CD4-positive, alpha-beta T cell treated with Interleukin-12 subunit alpha and Interleukin-12 subunit beta, for 1 hour (primary cell): Measurements from ENCODE around the gene GPER1.
"Not testable (repeated sequence)": the region's sequence is repeated elsewhere in the genome, so short reads cannot be mapped to it uniquely, and the experiment has no call there.

Source experiments
- DNase-seq: peaks from one replicate; pipeline ENCODE4 v3.0.0-alpha.2; 2020

GPER1 gene

DNA sequence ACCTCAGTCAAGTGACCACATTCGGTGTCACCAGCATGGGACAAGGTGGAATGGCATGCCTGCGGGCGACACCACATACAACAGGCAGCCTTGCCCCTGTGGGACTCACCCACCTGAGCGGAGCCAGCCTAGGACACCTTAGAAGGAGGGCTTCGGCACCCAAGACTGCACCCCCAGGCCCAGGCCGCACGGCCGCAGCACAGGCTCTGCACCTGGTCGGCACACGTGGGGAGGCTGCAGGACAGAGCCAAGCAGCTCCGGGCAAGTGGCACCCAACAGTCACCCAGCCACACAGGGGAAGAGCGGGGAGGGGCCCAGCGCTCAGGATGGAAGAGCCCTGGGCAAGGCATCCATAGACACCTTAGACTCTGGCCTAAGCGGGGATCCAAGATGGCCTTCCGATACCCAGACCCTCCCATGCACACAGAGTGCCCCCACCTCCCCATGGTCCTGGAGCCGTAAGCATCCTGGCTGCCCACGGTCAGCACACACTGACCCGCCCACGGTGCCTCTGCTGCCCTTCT, 16.1 kb upstream of the GPER1 start:
- DNase-seq: no peak

DNA sequence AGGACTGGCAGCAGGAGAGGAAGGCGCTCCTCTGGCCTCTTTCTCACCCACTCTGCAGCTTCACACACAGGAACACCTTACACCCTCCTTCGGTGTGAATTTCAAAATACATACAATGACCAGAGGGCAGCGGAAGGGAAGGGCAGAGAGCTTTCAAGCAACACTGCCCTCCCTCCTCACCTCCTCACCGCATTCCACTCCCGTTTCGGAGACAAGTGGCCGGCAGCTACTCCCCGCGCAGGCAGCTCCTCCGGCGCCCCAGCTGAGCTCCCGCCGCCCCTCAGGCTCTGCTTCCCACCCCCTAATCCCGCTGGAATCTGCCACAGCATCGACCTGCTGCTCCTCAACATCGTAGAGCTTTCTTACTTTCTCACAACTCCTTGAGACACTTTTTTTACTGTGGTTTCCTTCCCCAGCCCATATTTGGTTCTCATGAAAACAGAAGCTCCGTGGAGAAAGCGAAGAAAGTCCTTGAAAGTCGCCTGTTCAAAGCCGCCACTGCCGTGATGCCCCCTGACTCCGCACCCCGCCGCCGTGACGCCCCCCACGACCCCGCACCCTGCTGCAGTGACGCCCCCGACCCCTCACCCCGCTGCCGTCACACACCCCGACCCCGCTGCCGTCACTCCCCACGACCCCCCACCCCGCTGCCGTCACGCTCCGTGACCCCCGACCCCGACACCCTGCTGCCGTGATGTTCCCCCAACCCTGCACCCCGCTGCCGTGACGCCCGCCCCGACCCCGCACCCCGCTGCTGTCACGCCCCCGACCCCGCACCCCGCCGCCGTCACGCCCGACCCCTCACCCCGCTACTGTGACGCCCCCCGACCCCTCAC, 14.6 kb upstream of the GPER1 start:
- DNase-seq: no peak

DNA sequence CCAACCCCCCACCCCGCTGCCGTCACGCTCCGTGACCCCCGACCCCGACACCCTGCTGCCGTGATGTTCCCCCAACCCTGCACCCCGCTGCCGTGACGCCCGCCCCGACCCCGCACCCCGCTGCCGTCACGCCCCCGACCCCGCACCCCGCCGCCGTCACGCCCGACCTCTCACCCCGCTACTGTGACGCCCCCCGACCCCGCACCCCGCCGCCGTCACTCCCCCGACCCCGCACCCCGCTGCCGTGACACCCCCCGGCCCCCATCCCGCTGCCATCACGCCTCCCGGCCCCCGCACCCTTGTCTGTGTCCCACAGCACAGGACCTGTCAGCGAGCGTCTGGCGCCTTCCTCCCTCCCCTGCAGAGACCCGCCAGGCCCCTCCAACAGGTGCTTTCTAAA, 13.9 kb upstream of the GPER1 start:
- DNase-seq: not testable (repeated sequence)

DNA sequence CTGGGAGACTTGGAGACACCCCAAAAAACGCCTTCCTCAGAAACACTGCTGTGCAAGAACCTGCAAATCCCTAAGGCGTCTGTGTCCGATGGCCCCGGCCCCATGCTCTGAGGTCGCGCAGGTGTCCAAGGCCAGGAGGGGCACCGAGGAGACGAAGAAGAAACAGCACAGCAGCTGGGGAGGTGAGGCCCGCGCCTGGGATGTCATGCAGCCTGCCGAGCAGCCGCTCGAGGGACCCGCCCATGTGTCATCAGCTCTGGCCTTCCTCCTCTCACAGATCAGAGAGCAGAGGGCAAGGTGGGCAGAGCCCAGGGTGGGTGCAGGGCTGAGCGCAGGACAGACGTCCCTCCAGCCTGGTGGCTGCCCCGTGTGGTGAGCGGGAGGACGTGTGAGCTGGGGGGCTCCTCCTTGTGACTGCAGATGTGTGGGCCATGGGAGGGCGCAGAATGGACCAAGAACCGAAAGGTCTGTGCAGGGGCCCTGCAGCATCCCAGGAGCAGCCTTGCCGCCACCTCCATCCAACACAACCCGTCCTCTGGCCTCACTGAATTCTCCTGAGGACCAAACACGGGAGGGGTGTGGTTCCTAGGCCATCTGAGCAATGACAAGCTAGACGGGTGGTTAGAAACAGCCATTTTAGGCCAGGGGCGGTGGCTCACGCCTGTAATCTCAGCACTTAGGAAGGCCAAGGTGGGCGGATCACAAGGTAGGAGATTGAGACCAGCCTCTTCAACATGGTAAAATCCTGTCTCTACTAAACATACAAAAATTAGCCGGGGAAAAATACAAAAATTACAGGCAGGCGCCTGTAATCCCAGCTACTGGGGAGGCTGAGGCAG, 13.1 kb upstream of the GPER1 start:
- DNase-seq: no peak

DNA sequence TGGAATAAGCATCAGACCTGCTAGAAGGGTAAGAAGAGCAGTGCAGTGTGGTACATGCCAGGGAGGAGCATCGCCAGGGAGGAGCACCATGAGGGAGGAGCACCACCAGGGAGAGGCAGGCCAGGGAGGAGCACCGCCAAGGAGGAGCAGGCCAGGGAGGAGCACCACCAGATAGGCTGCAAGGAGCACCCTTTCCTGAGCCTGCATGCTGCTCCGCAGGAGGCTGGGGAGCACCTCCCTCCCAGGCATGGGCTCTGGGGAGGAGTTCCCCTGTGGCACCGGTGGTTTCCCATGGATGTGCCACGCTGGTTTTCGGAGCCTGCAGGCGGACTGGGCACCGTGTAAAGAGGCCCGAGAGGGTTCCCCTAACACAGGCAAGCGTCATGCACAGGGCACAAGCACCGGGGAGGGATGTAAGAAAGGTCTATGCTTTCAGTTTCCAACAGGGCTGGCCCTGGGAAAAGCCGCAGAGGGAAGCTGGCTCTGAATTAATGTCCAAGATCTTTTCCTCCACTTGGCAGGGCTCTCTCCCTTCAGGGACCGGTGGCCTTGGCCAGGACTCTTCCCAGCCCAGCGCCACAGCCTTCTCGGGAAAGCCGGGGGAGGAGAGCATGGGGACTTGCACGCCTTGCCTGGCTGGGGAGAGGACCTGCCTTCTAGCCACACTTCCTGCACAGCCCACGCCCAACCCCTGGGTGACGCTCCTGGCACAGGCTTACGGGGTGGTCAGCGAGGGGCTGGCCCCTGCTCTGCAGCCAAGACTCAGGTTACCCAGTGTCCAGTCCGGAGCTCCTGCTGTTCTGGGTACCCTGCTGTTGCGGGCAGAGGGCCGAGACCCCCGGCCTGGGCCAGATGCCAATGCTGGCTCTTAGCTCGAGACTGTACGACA, 11.5 kb upstream of the GPER1 start:
- DNase-seq: no peak

DNA sequence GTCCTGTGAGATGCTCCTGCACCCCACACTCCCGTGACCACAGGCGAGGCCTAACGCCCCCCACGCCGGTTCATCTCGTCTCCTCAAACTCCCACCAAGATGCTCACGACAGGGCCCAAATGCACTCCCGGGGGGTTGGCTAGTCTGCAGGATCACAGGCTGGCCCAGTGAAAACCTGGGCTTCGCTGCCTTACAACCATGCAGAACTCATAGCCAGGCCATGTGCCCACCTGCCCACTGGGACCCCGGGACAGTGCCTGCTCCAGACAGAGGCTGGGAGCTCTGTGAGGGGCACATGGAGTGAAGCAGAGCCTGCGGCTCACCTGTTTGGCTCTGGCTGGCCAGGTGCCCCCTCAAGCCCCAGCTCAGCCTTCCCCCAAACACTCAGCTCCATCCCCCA, 9.4 kb upstream of the GPER1 start:
- no peak for DNase-seq

DNA sequence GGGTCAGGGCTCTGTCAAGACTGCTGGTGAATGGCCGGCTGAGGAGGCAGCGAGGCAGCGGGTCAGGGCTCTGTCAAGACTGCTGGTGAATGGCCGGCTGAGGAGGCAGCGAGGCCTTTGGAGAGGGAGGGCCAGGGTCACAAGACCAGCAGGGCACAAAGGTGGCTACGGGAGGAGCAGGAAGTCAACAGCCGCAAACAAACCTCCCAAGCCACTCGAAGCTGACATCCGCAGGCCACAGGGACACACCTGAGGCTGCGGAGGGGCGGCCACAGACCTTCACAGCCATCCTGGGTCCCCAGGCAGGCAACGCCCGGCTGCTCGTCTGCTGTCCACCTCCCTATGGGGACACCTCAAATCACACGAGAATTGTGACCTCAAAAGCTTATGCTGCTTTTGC, 8.9 kb upstream of the GPER1 start:
- no peak for DNase-seq

DNA sequence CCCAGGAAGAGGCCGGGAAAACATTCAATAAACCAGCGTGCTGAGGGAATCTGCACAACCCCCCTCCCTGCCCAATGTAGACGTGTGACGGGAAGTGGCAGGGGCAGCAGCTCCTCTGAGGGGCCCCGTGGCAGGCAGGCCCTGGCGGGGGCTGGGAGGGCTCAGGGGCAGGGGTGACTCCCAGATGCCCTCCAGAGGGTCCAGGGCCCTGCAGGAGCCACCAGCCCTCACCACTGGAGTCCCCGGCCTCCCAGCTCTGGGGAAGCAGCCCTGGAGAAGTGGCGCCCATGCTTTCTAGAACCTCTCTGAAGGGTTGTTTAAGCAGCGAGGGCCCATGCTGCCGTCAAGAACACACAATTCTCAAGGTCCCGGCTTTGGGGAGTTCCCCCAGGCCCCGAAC, 8.4 kb upstream of the GPER1 start:
- DNase-seq: no peak

DNA sequence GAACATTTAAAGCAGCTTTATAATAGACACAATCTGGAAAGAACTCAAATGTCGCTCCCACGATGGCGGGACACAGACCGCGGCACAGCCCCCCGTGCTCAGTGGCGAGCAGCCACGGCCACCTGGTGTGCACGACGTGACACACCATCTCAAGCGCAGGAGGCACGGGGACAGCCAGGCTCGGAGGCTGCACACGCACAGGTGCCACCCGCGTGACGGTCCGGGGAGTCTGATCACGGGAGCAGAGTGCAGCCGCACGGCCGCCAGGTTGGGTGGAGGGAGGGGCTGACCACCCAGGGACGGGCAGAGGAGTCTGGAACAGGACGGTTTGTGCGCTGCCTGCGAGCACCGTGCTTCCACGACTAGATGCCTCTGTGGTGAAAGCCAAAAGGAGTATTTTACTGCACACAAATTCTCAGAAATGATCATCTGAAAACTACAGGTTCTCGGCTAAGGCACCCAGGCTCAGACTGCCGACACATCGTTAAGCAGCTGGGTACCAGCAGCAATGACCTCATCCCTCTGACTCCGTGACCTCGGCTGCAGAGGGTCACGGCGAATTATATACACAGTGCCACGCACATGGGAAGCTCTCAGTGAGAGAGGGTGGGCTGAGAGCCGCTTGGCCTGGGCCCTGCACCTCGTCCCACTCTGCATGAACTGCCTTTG, 7.5 kb upstream of the GPER1 start:
- DNase-seq: no peak

DNA sequence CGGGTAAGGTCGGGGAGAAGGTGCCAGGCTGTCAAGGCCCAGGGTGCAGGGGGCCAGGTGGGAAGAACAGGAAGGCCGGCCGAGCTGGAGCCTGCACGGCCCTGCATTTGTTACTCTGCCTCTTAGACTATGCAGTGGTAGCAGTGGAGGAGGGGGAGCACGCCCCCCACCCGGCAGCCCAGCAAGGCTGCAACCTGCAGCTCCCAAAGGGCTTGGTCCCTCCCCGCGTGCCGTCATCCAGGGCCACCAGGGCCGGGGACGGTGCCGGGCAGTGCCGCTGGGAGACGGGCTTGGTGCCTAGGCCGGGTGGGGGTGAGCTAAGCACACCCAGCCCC, 7.0 kb upstream of the GPER1 start:
- no peak for DNase-seq

DNA sequence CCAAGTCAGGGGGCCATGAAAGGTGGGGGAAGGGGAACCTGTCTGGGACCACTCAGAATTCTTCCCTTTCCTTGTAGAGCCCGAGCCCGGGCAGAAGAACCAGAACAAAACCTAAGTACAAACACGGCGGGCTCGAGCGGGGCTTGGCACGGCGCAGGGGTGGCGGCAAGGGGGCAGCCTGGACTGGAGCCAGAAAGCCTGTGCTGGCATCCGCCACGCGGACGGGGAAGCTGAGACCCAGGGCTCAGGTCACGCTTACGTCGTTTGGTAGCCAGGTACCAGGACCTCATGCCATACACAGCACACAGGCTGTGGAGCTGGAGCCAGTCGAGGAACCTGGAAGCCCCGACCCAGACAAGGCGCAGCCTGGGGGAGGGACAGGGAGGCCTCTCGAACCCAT, 6.6 kb upstream of the GPER1 start:
- DNase-seq: no peak

DNA sequence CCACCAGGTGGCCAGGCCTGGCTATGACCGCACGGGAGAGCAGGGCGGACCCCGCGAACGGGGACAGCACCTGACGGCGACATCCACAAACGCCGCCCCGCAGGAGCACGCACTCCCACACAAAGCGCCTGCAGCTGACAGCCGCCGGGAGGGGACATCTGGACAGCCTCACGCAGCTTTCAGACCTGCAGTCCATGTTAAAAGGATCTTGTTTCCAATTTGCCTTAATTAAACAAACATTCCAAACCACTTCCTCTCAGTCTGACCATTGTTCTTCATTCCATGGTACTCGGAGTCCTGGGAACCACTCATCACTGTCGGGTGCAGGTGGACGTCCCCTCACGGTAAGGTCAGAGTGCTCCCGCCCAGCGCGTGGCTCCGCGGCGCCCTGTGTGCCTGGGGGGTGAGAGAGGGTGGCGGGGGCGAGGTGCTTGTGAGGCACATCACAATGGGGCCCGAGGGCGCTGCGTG, 5.9 kb upstream of the GPER1 start:
- no peak for DNase-seq

DNA sequence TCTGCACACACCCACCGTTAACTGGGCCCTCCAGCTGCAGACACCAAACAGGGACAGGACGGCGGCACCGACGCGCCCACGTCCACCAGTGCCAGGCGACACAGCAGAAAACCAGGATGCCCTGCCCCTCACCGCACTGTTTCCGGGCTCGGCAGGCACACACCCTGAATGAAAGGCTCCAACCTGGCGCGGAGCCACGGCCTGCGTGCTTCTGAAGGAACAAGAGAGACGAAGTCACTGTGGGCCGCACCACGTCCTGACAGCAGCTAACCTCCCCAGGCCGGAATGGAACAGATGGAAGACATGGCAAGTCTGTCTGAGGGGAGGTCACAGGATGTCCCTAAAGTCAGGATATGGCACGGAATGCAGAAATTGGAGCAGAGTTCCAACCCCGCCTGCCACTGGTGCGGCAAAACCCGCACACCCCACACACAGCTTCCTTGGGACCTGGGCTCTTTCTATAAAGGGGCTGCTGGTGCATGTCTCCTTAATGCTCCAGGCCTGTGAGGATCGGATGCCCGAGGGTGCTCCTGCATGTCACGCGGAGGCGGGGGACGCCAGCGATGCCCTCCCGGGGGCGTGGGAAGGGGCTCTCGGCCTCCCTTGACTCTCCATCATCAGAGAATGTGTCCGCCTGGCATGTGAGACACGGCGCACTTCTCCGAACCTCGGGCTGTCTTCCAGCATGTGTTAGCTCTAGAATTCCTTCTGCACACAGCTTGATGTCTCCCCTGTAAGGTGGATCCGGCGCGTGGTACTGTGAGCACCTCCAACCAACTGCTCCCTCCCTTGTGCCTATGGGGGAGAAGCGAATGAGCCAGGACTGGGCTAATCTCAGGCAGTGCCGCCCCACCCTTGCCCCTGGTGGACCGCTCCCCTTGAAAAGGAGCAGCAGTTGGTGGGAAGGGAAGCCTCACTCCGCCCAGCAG, 3.9 kb upstream of the GPER1 start:
- DNase-seq: no peak

DNA sequence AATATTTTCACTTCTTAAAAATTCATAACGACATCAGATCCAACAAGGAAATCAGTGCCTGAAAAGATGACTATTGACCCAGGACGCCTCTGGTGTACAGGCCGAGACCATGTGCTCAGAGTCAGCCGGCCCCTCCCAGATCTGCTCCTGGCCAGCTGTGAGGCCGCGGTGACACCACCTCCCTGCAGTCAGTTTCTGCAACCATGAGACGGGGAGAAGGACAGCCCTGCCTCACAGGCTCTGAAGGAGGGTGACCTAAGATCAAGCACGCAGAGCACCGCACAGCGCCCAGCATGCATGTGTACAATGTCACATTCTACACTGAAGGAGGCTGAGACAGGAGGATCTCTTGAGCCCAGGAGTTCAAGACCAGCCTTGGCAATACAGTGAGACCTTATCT, 2.6 kb upstream of the GPER1 start:
- no peak for DNase-seq

DNA sequence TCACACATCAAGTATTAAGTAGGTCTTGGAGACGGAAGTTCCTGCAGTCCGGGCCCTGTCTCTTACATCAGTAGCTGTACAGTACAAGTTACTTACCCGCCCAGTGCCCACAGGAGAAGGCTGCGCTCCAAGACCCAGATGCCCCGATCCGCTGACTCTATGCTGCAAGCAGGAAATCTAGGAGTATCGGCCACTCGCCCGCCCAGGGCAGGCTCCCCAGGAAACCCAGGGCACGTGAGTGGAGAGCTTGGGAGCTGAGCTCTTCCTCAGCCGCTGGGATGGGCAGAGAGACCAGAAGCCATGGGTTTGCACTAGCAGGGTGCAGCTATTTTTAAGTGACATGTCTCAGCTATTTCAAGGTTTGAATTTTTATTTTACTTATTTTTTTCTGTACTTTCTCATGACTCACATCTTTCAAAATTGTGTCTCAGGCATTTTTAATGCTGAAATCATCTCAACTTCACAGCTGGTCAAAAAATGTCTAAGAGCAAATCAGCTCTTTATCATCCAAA, 1.9 kb upstream of the GPER1 start:
- DNase-seq: no peak

DNA sequence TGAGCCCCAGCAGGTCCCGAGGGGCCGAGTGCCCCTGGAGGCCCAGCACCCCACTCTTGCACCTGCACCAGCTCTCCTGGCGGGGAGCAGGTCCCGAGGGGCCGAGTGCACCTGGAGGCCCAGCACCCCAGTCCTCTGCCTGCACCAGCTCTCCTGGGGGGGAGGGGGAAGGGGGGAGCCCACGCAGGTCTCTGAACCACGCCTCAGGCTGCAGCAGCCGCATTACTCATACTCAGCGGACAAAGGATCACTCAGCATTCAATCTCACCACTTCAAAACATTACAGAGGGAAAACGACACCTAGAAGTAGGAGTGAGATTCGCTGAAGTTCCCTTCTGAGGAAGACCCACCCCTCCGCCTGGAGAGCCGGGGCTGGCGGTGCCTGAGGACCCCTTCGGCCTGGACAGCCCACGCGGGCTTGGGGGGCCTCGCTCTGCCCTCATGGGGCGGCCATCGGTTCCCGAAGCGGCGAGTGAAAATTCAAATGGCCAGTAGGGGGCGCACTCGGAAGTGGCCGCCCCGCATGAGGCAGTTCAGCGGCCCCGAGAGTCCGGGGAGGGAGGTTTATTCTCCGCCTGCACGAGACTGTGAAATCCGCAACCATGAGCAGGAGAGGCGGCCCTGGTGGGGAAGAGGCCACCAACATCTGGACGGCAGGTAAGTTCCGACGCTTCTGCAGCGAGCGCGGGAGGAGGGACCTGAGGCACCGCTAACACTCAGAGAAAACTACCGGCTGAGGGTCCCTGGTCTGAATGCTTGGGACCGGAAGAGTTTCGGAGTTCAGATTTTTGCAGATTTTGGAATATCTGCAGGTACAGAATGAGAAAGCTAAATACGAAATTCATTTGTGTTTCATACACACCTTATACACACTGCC, 1.1 kb upstream of the GPER1 start:
- DNase-seq: peak; percentile 72

DNA sequence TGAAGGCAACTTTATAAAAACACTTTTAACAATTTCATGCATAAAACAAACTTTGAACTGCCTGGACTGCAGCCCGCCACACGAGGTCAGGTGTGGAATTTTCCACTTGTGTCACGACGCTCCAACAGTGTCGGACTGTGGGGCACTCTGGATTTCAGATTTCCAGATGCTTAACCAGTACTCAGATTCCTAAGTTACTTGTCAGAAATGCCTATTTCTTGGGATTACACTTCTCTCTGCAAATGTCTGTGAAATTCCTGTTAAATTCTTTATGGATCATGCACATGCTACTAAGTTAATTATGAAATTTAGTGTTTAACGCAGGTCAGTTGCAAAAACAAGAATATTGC, 473 bp upstream of the GPER1 start:
- DNase-seq: no peak

DNA sequence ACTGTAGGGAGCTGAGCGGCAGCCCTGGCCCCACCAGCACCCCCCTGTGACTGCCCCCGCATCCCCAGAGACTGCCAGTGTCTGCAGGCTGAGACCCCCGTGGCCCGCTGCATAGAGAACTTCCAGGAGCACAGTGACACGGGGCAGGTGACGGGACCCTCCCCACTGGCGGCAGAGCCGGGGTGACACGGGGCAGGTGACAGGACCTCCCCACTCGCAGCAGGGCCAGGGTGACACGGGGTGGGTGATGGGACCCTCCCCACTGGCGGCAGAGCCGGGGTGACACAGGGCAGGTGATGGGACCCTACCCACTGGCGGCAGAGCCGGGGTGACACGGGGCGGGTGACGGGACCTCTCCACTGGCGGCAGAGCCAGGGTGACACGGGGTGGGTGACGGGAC, 2.3 kb downstream of the GPER1 start:
- DNase-seq: no peak

DNA sequence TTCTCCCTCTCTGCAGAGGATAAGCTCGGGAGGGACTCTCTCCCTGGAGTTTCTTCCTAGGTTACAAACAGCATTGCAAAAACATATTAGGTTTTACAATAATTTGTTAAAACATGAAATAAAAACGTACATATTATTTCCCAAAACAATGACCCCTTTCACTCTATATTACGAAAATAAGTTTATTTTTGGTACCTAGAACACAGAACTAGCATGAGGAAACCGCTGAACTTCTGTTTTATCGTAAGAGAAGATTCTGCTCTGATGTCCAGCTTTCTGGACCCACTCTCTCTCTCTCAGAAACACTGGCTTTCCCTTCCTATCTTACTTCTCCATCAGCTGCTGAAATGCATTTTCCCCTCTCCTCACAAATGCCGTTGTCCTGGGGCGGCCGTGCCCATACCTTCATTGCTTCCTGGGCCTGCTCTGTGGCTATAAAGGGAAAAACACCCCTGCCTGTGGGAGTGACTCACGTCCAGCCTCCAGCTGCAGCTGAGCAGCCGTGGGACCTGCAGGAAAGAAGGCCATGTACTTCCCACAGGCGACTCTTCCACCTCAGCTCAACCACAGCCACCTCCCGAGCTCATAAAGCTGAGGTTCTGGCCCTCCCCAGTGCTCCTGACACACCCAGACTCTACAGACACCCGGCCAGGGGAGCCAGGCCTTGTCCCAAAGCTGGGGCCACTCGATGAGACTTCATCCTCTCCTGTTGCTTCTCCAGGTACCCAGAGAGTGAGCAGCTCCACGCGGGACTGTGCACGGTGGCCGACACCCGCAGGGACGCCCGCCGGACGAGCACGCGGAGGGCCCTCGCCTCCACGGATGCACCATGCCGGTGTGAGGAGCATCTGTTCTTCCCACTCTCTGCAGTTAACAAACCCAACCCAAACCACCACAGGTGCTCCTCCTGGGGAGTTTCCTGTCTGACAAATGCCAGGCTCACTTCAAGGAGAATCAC, 3.1 kb downstream of the GPER1 start:
- no peak for DNase-seq
